ENCODE measurements around the gene RELN. TPM values are rescaled to one million over a fixed set of nuclear protein-coding genes. Genes with fewer than 3 reads are reported as not detected.

RELN gene
- total and polyA plus RNA-seq, 9 of the 15 experiments (the other 6 are each of a cell fraction or from before 2014, with no cell fraction given) = 12.9 to 43.2 (median 18.1) TPM

DNA sequence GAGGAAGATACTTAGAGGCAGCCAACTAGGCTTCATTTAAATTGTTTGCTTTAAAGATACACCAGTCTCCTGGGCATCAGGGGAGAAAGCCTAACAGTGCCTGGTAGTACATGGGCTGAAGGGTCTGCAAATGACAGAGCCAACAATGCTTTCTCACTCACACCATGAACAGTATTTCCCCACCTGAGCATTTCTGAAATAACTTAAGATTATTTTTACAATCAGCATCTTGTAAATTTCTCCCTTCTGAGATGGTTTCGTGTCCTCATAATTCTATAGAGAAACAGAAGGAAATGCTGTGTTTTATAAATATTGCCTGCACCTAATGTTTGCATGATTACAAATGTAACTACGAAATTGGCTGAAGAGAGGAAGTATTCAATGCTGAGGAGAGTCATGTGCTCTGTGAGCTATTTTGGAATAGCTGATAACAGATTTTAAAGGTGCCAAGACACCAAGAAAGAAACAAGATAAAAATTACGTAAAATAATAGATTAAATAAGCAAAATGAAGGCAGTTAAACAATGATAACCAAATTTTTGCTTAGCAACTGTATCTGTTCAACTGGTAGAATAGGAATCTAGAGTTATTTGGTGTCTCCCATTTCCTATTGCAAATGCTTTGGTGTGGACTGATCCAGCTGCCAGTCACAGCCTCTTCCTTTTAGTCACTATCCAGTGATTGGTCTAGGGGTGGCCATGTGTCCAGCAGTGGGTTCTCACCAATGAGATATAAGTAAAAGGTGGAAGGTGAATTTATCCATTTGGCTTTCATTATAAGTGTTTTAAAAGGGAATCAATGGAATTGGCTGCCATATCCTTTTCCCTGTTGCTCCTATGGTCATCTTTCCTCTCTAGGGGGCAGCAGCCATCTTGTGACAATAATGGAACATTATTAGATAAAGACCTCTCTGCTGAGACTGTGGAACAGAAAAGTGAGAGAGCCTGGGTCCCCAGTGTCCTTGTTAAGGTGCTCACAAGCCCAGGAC is 375.5 kb downstream of the RELN start (continued):
- no peak for TF ChIP-seq IRF1 (CRISPR knock-in tag; IDR thresholded peaks at IDR 0.05; ENCODE audit: borderline replicate concordance)
- no peak for TF ChIP-seq SP1 (CRISPR knock-in tag; IDR thresholded peaks at IDR 0.05)
- no peak for TF ChIP-seq RBM39 (optimal IDR thresholded peaks at IDR 0.05; ENCODE audit: low read depth, low read length)

DNA sequence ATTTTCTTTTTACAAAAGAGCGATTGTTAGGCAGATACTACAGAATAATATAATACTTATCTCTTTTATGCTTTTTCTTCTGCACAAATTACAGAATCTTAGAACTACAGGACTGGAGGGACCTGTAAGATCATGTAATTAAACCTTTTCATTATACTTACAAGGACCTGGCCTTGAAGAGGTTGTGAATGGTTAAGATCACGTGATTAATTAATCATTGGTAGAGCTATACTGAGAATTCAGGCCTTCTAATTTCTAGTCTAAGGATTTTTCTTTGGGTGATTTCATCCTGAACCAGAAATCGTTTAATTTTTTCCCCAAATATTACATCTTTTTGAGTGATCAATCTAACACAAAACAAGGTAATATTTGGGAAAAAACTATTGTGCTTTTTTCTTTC is 379.7 kb downstream of the RELN start:
- no peaks in the 10 kb centered on the region for H4K20me1 ChIP-seq (replicated peaks; ENCODE audit: control insufficient read depth, insufficient read depth, low read length)
- H3K4me3 ChIP-seq = no peak overlapping the region
- 58% methylated on average over 3 of the region's 3 CpGs for WGBS (ENCODE audit: insufficient coverage, low coverage, missing lambda C conversion rate)
- no peak overlapping the region for H3K4me2 ChIP-seq (ENCODE audit: insufficient read depth, low read length)
- intact Hi-C loops (cut with micrococcal nuclease) (no loop called here), in situ Hi-C loops (cut with MboI) (no loop called here)
- H3K27me3 ChIP-seq (ENCODE audit: control insufficient read depth in 2 of 2, insufficient read depth in 2 of 2, low read length in 2 of 2) = no peaks in the 10 kb centered on the region
- H3K79me2 ChIP-seq (ENCODE audit: control insufficient read depth, insufficient read depth, low read length) = no peaks in the 10 kb centered on the region
- peaks cover 2% of the 10 kb centered on the region; the same call in 1 of the 3 replicates for H3K36me3 ChIP-seq (ENCODE audit: control insufficient read depth, insufficient read depth, low read length)
- H2AFZ ChIP-seq (ENCODE audit: low read depth, low read length) = peak overlapping the region; percentile 35; the same call in 1 of the 2 replicates
- H3K9me1 ChIP-seq (ENCODE audit: control insufficient read depth, insufficient read depth, low read length) = no peaks in the 10 kb centered on the region
- FAIRE-seq (no peak), ATAC-seq (no peak), DNase-seq (ENCODE audit: extremely low read depth in 1 of 4, low spot score in 3 of 4) (no peak)
- no TSS peak for BruUV-seq (replicated peaks)
- ChIA-PET CTCF (ENCODE audit: low intra/inter-chr PET ratio) (interaction anchor here (0.7 kb wide), 1 partner anchor 173 kb away, joined by 3 read pairs; no protein-coding TSS in a partner anchor), POLR2A (interaction anchor here (1.5 kb wide), 1 partner anchor 9 kb away, joined by 6 read pairs; no protein-coding TSS in a partner anchor)
- H3K9ac ChIP-seq (ENCODE audit: insufficient read depth in 1 of 2, low read depth in 2 of 2, low read length in 2 of 2) = no peak overlapping the region
- peaks cover 0 to 15% of the 10 kb centered on the region in 2 experiments; a peak in 3 of 5 replicates for H3K4me1 ChIP-seq (replicated peaks in 1 of 2; ENCODE audit: control insufficient read depth in 2 of 2, insufficient read depth in 2 of 2, low read length in 2 of 2)
- no peaks in the 10 kb centered on the region for H3K9me3 ChIP-seq (replicated peaks; ENCODE audit: control insufficient read depth, insufficient read depth, low read depth, low read length)
- no peak overlapping the region for H3K27ac ChIP-seq (ENCODE audit: extremely low read depth, low read depth, low read length)
- no peak for TF ChIP-seq ZNF507 (tag; conservative IDR thresholded peaks at IDR 0.05)
- peak; percentile 81 for TF ChIP-seq TFE3 (CRISPR knock-in tag; IDR thresholded peaks at IDR 0.05)
- 0 out of 2 replicates have a peak, but pooled peaks have one; percentile 51 for TF ChIP-seq RAD51 (IDR thresholded peaks at IDR 0.05; ENCODE audit: borderline replicate concordance, low read depth)
- no peak for TF ChIP-seq MYC (IDR thresholded peaks at IDR 0.05; ENCODE audit: low read depth, low read length)
- TF ChIP-seq MYC (CRISPR knock-in tag; IDR thresholded peaks at IDR 0.05; ENCODE audit: borderline replicate concordance, low read depth) = no peak
- TF ChIP-seq ZNF408 (CRISPR knock-in tag; IDR thresholded peaks at IDR 0.05; ENCODE audit: low read depth) = no peak
- TF ChIP-seq ARHGAP35 (IDR thresholded peaks at IDR 0.05; ENCODE audit: partially characterized antibody) = no peak
- no peak for TF ChIP-seq EP400 (IDR thresholded peaks at IDR 0.05)
- TF ChIP-seq GABPB2 (CRISPR knock-in tag; conservative IDR thresholded peaks at IDR 0.05) = no peak
- no peak for TF ChIP-seq CCAR2 (IDR thresholded peaks at IDR 0.05; ENCODE audit: low read depth, low read length)
- no peak for TF ChIP-seq NFIX (CRISPR knock-in tag; IDR thresholded peaks at IDR 0.05; ENCODE audit: low read depth)
- TF ChIP-seq, protein P1, sequence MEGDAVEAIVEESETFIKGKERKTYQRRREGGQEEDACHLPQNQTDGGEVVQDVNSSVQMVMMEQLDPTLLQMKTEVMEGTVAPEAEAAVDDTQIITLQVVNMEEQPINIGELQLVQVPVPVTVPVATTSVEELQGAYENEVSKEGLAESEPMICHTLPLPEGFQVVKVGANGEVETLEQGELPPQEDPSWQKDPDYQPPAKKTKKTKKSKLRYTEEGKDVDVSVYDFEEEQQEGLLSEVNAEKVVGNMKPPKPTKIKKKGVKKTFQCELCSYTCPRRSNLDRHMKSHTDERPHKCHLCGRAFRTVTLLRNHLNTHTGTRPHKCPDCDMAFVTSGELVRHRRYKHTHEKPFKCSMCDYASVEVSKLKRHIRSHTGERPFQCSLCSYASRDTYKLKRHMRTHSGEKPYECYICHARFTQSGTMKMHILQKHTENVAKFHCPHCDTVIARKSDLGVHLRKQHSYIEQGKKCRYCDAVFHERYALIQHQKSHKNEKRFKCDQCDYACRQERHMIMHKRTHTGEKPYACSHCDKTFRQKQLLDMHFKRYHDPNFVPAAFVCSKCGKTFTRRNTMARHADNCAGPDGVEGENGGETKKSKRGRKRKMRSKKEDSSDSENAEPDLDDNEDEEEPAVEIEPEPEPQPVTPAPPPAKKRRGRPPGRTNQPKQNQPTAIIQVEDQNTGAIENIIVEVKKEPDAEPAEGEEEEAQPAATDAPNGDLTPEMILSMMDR (IDR thresholded peaks at IDR 0.05 in 2 of 3, conservative IDR thresholded peaks at IDR 0.05 in 1 of 3; ENCODE audit: insufficient read depth in 2 of 3, low read depth in 1 of 3, low read length in 3 of 3) = no peak
